Measurements from ENCODE around the gene RNF168. TPM values are rescaled to one million over a fixed set of nuclear protein-coding genes. Genes with fewer than 3 reads are reported as not detected.

RNF168 gene
- total RNA-seq, 4 donors from 2014 or later = 22.2 to 40.6 (median 32.6) TPM

- Histone ChIP-seq H3K4me1 (peaks cover 32% of the 10 kb centered on the region), H3K36me3 (no peaks in the 10 kb centered on the region), H3K9me3 (no peaks in the 10 kb centered on the region), H3K4me3 (no peak overlapping the region), H3K27ac (no peak overlapping the region), H3K27me3 (no peaks in the 10 kb centered on the region)
- TF ChIP-seq POLR2AphosphoS5 (IDR thresholded peaks at IDR 0.05) (no peak), EP300 (IDR thresholded peaks at IDR 0.05) (no peak), POLR2A (IDR thresholded peaks at IDR 0.05) (no peak), CTCF (IDR thresholded peaks at IDR 0.05) (no peak)
- DNase-seq (ENCODE audit: low spot score in 2 of 2) = no peak
- 80% methylated on average over 4 of the region's 4 CpGs for WGBS
Observed at GRCh38 chr3:196496183-196496582, 7.4 kb downstream of the RNF168 start.

GRCh38 chr3:196493292-196493691 lies 10.3 kb downstream of the RNF168 start:
- DNase-seq (ENCODE audit: low spot score in 2 of 2) = no peak
- TF ChIP-seq CTCF (IDR thresholded peaks at IDR 0.05) (no peak), EP300 (IDR thresholded peaks at IDR 0.05) (no peak), POLR2AphosphoS5 (IDR thresholded peaks at IDR 0.05) (no peak), POLR2A (IDR thresholded peaks at IDR 0.05) (no peak)
- Histone ChIP-seq H3K36me3 (no peaks in the 10 kb centered on the region), H3K4me1 (peaks cover 5% of the 10 kb centered on the region), H3K9me3 (no peaks in the 10 kb centered on the region), H3K27me3 (no peaks in the 10 kb centered on the region), H3K4me3 (no peak overlapping the region), H3K27ac (no peak overlapping the region)
- 98% methylated on average over 7 of the region's 7 CpGs for WGBS

DNA sequence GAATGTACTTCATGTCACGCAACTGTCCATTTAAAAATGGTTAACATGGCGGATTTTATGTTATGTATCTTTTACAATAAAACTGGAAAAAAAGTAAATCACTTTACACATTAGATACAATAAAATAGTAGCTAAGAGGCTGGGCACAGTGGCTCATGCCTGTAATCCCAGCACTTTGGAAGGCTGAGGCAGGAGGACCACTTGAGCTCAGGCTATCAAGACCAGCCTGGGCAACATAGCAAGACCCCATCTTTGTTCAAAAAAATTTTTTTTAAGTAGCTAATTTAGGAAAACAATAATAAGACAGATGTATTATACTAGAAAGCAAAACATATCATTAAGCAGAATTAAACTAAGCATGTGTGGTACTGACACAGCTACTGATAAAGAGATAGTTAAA lies 11.5 kb downstream of the RNF168 start:
- WGBS = 100% methylated on average over 2 of the region's 2 CpGs
- no peaks in the 10 kb centered on the region for H3K4me1 ChIP-seq
- no peak overlapping the region for H3K4me3 ChIP-seq
- H3K9me3 ChIP-seq = no peaks in the 10 kb centered on the region
- no peak overlapping the region for H3K27ac ChIP-seq
- no peak for DNase-seq (ENCODE audit: low spot score in 2 of 2)
- H3K27me3 ChIP-seq = no peaks in the 10 kb centered on the region
- TF ChIP-seq POLR2A (IDR thresholded peaks at IDR 0.05) = no peak
- peaks cover 3% of the 10 kb centered on the region for H3K36me3 ChIP-seq

DNA sequence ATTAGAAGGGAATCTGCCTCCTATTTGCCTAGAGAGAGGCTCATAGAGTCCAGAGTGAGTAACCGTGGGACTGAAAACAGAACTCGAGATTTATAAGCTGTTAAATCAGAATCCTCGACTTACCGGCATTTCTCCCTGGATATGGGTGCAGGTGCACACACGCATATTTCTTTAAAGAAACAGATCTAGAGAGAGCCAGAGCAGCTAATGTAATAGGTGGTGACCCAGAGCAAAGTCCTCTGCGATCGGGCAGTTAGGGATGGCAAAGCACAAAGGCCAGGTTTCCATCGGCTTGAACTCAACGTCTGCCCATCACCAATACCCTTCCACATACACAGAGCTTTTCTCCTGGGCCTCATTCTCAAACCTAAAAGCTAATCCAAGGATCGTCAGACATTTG lies 13.8 kb downstream of the RNF168 start:
- WGBS = 90% methylated on average over 10 of the region's 10 CpGs
- no peaks in the 10 kb centered on the region for H3K9me3 ChIP-seq
- no peak overlapping the region for H3K27ac ChIP-seq
- no peak for DNase-seq (ENCODE audit: low spot score in 2 of 2)
- H3K27me3 ChIP-seq = no peaks in the 10 kb centered on the region
- H3K36me3 ChIP-seq = peaks cover 23% of the 10 kb centered on the region
- H3K4me3 ChIP-seq = no peak overlapping the region
- TF ChIP-seq POLR2A (IDR thresholded peaks at IDR 0.05) (no peak), POLR2AphosphoS5 (IDR thresholded peaks at IDR 0.05) (no peak), EP300 (IDR thresholded peaks at IDR 0.05) (no peak), CTCF (IDR thresholded peaks at IDR 0.05) (no peak)
- no peaks in the 10 kb centered on the region for H3K4me1 ChIP-seq

DNA sequence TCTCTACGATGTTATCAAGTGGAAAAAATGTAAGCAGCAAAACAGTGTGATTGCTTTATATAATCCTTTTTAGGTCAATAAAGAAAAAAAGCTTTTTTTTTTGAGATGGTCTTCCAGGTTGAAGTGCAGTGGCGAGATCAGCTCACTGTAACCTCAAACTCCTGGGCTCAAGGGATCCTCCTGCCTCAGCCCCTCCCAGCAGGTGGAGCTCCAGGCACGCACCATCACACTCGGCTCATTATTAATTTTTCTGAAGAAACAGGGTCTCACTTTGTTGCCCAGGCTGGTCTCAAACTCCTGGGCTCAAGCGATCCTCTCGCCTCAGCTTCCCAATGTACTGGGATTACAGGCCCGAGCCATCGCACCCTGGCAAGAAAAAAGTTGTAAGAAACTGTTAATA lies 17.3 kb downstream of the RNF168 start:
- 81% methylated on average over 8 of the region's 8 CpGs for WGBS
- H3K36me3 ChIP-seq = peaks cover 49% of the 10 kb centered on the region
- DNase-seq (ENCODE audit: low spot score in 2 of 2) = no peak

More for the DNA sequence above, 17.3 kb downstream of the RNF168 start:
- Histone ChIP-seq H3K27ac (no peak overlapping the region), H3K27me3 (no peaks in the 10 kb centered on the region), H3K9me3 (no peaks in the 10 kb centered on the region), H3K4me1 (no peaks in the 10 kb centered on the region), H3K4me3 (no peak overlapping the region)
- TF ChIP-seq CTCF (IDR thresholded peaks at IDR 0.05) = no peak
- no peak for TF ChIP-seq EP300 (IDR thresholded peaks at IDR 0.05)
- TF ChIP-seq POLR2AphosphoS5 (IDR thresholded peaks at IDR 0.05) = no peak
- TF ChIP-seq POLR2A (IDR thresholded peaks at IDR 0.05) = no peak
